HG03442 (cell line): ENCODE results near the gene SLC6A12.

ENCODE experiments used
- ATAC-seq: cut with Tn5 transposase; IDR thresholded peaks from one replicate; pipeline ENCODE4 v1.9.1; 2021; ENCODE audit warnings: mild to moderate bottlenecking, moderate library complexity; ENCODE audit not compliant: unreplicated experiment

Gene SLC6A12

DNA sequence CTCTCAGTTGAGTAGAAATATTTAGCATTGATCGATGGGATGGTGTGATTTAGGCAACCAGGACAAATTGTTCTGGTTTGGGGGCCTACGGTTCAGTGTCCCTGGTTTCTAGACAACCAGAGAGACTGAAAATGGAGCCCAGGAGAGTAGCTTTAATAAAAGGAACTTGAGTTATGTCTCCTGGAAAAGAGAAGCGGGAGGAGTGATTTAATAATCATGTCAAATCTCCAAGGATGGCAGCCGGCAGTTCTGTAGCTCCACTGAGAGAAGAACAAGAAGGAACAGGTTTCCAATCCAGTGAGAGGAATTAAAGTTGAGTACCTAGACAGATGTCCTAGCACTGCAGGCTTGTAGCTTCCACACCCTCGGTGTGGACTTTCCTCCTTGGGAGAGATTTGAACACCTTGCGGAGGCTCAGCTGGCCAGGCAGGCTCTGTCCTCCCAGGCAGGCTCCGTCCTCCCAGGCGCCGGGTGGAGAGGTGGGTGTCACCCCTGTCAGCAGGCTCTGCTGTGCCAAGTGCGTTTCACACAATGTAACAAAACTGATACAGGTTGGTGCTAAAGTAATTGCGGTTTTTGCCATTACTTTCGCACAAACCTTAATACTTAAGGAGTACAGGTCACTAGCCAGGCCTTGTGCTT is 45.9 kb downstream of the SLC6A12 start:
- no peak for ATAC-seq

DNA sequence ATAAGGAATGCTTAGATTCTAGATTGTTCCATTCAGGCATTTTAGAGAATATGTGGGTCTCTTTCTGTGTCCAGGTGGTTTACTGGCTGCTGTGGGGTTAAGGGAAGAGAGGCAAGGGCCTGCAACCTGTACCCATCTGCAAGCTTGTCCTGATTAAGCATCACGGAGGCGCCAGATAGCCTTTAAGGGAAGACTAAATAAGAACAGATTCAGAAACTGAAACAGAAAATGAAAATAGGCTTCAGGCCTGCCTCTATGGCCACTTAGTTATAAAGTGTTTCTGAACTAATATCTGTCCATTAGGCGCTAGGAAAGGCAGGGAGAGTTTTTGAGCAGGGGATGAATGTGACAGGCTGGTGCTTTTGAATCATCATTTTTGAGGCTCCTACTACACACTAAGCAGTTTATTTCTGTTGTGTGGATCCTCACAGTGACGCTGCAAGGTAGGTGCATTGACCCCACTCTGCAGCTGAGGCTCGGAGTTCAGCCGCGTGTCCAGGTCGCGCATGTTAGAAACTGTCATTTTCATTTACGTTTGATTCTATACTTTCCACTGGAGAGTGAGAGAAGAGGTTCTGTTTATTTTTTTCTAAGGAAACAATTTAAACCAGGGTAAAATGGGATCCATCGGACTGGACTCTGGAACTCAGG is 47.4 kb downstream of the SLC6A12 start:
- no peak for ATAC-seq

DNA sequence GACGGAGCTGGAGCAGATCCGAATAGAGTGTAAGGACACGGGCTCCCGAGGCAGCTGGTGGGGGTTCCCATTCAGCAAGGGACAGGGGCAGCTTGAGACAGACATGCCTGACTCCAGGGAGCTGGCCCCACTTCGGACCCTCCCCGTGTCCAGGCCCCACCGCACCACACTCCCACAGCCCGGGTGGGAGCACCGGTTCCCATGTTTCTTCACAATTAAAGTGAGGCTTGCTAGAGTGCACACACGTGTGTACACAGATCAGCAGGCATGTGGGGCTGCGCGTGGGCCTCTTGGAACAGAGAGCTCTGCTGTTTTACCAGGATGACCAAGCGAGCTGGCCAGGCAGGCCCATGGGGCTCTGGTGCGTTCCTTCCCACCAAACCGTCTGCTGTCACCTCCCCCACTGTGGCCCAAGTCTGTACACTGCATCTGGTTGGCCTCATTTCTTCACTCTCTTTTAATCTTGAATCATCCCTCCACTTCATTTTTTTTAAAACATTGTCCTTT is 48.0 kb downstream of the SLC6A12 start:
- no peak for ATAC-seq

DNA sequence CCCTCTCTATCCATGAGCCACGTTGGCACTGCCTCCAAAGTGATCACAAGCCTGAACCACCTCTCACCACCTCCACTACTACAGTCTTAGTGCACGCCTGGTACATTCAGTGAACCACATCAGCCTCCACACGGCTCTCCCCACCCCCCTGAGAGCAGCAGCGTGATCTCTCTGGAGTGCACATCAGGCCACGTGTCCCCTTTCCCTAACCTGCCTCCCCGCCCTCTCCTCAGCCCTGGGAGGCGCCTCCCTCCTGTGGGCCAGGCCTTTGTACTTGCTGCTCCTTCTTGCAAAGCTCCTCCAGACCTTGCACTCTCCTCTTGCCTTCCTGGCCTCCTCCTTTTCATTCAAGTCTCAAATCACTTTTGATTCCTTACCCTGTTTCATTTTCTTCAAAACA is 49.8 kb downstream of the SLC6A12 start:
- ATAC-seq, result no peak

GRCh38 chr12:163406-163986 is 50.5 kb downstream of the SLC6A12 start:
- ATAC-seq, result no peak

DNA sequence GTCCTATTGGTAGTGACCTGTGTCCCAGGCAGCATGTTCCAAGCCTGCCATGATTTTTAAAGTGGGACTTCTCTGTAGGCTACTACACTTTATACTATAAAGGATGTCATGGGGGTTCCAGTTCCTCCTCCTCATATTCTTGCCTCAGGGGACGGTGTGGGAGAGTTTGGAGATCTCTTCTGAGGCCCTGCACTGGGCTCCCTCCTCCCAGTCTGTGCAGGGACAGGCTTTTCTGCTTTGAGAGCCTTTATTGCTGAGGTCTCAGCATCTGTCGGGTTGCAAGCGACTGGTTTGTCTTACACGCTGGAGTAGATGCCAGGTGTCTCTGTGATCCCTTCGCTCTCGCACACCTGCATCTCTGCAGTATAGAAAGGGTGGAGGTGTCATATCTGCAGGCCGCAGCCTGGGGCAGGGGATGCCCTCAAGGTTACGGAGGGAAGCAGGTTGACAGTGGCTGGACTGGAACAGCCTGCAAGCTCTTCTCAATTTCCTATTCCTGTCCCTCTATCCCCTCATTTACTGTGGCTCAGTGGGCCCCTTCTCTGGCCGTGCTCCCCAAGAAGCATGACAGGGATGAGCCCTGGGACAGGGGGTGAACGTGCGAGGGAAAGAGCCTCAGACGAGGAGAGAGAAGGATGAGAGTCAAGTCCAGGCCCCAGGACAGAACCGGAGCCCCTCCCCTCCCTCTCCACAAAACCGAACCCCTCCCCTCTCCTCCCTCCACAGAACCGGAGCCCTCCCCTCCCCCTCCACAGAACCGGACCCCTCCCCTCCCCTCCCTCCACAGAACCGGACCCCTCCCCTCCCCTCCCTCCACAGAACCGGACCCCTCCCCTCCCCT is 51.3 kb downstream of the SLC6A12 start:
- no peak for ATAC-seq

DNA sequence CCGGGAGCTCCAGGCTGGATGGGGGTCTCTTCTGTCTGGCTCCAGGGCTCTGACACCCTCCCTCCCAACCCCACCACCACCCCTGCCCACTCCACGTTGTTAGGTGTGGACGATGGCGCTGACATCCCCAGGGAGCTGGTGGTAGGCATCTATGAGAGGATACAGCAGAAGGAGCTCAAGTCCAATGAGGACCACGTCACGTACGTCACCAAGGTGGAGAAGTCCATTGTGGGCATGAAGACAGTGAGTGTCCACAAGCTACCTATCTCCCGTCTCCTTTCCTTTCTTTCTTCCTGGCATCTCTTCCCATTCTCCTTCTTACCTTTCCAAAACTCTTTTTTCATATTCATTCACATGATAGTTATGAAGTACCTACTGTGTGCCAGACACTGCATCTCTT is 52.1 kb downstream of the SLC6A12 start:
- ATAC-seq, result no peak

- no peak for ATAC-seq
These were observed 53.1 kb downstream of the SLC6A12 start for GRCh38 chr12:160858-161257.

- ATAC-seq, result no peak
These were observed 54.7 kb downstream of the SLC6A12 start for GRCh38 chr12:159156-159782.

GRCh38 chr12:157644-158043 is 56.3 kb downstream of the SLC6A12 start:
- ATAC-seq, result no peak

GRCh38 chr12:156945-157344 is 57.0 kb downstream of the SLC6A12 start:
- ATAC-seq, result no peak

GRCh38 chr12:155646-156045 is 58.3 kb downstream of the SLC6A12 start:
- ATAC-seq, result no peak

DNA sequence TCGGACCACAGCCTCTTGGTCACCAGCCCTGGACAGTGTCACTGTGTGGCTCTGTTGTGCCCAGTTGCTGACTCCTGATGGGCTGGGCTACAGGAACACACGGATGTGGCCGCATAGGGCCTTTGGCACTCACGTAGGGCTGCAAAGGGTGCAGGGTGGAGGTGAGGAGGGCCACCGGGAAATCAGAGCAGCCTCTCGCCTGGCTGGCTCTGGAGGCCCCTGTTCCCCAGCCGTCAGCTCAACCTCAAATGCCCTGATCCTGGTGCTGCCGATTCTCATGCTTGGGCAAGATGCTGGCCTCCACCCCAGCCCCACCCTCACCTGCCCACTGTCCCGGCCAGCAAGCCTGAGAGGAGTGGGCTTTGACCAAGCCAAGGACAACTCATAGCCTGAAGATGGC is 59.0 kb downstream of the SLC6A12 start:
- ATAC-seq, result no peak

GRCh38 chr12:154058-154457 is 59.9 kb downstream of the SLC6A12 start:
- no peak for ATAC-seq

DNA sequence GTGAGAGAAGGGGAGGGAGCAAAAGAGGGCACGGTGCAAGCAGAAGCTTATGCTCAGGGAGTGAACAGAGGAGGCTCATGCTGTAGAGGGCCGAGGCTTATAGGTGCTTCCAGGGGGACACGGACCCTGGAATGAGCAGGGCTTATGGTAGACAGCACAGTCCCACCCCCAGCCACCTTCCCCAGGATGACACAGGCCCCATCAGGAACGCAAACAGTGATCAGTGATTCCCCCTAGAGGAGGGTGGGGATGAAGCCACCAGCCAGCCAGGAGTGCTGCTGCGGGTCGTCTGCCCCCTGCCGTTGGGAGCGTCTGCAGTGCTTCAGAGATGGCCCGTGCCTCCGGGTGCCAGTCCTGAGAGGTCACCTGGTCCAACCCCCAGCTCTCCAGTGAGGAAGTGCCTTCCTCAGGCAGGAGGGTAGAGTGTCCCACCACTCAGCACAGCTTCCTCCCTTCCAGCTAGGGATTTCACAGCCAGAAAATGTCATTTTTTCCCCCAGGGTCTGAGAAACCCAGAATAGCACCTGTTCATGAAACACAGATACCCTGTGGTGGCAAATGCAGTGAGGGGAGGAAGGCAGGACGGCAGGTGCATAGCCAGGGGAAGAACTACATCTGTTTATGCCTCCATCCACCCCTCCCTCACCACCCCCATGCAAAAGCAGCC is 60.7 kb downstream of the SLC6A12 start:
- ATAC-seq, result peak; percentile 59

GRCh38 chr12:152440-152839 is 61.5 kb downstream of the SLC6A12 start:
- ATAC-seq, result no peak

DNA sequence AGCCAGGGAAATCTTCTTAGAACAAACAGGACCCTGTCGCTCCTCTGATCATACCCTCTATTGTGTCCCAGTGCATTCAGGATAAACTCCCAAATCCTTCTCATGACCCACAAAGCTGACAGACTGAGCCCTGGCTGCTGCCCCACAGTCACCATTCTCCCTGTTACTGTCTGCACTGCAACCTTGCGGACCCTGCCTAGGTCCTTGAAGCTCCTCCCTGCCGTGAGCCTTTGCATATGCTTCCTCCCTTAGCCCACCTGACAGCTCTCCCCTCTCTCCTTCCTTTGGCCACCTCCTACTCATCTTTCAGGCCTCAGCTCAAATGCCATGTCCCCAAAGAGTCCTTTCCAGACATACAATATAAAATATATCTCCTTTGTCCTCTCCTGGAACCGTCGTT is 62.4 kb downstream of the SLC6A12 start:
- ATAC-seq, result no peak

DNA sequence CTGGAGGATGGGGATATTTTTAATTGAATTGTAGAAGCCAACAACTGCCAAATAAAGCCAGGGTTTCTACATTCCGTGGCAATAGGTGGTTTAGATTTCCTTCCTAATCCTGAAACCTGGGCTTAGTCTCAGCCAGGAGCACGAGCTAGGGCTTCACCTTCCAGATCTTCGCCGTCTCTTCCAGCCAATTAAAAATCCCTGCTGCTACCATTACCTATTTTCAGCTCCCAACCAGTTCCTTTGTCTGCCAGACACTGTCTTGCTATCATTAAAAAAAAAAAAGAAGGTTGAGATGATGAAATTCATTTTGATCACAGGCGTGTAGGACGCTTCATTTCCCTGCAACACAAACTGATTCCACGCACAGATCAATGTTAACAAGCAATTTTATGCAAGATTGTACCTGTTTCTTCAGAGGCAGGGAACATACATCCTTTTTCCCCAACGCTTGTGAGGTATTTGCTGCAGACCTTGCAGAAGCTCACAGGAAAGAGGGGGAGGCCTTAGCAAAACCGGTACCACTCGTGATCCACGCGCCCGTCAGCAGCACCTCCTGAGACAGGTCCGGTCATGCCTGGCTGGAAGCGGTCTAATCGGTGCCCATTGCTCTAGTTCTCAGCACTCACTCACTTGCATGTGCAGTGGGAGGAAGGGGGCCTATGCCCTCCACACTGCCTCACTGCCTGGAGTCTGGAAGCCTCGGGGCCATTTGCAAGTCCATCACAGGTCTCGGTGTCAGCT is 65.1 kb downstream of the SLC6A12 start:
- ATAC-seq, result no peak

DNA sequence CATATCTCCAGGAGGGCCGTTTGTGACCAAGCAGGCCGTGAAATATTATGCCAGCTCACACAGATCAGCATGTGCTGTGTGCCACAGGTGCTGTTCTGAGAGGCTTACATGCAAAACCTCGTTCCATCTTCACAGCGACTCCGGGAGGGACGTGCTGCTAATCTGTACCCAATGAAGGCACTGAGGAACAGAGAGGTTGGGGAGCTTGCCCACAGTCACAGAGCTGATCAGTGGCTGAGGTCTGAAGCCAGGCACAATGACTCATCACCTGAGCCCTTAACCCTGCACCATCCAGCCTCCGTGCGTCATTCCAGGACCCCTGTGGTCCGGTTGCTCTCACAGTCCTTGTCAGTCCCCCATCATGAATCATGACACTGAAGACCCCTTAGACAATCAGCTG is 66.7 kb downstream of the SLC6A12 start:
- ATAC-seq, result no peak
